Stimulated activated CD4-positive, alpha-beta T cell treated with anti-CD3 and anti-CD28 coated beads, Interleukin-4, amount 100 ng/mL, for 24 hours (primary cell): ENCODE measurements around the gene SP4.

Source experiments
- DNase-seq: peaks from one replicate; pipeline ENCODE4 v3.0.0-alpha.2; 2020

SP4 gene

GRCh38 chr7:21427871-21428658, at the start of gene SP4:
TSS of gene SP4 (plus strand) at chr7:21428083. CDS start at chr7:21428252, 169 bp downstream.
- DNase-seq = peak; percentile 95

- DNase-seq = no peak
These were observed 44.4 kb upstream of the SP4 start for GRCh38 chr7:21383227-21384220.

- DNase-seq = no peak
These were observed 33.9 kb upstream of the SP4 start for GRCh38 chr7:21393937-21394336.

DNA sequence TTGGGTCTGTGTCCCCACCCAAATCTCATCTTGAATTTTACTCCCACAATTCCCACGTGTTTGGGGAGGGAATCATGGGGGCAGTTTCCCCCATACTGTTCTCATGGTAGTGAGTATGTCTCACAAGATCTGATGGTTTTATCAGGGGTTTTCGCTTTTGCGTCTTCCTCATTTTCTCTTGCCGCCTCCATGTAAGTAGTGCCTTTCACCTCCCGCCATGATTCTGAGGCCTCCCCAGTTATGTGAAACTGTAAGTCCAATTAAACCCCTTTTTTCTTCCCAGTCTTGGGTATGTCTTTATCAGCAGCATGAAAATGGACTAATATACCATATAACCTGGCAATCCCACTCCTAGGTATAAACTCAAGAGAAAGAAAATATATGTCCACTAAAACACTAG, 25.9 kb upstream of the SP4 start:
- no peak for DNase-seq

DNA sequence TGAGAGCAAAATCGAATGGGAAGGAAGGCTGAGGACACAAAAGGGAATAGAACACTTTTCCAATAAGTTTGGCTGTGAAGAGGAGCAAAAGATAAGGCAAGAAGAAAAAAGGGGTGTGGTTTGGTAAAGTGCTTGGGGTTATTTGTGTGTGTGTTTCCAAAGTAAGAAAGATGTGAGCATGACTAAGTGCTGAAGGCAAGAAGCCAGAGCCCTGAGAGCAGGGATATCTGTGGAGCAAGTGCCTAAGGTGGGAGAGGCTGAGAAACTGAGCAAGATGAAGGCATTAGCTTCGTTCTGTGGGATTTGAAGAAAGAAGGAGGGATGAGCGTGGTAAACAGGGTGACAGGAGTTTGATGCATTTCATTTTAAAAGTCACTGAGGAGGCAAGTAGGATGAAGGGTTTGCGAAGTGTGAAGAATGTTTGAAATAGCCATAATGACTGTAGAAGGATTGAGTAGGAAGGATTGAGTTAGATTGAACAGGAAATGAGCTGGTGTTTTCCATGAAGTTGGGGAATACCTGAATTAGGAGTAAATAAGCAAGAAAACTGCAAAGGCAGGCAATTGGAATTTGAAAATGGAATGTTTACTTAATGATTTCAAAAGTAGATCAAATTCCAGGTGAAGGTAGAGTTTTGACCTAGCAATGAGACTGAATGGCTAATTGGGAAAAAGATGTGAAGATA, 19.9 kb upstream of the SP4 start:
- DNase-seq = no peak

DNA sequence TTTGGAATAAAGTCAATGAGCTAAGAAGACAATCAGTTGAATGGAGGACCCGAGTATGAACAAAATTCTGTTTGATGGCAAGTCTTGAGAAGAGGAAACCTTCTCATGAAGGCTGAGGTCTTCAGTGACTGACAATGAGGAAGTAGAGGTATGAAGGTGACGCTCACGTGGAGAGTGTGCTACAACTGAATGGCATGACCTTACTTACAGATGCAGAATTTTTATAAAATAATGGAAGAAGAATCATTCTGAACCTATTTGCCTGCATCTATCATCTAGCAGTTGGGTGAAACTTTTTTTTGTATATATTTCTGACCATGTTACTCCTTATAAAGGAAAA, 19.4 kb upstream of the SP4 start:
- no peak for DNase-seq

GRCh38 chr7:21412410-21412851, 15.5 kb upstream of the SP4 start:
- no peak for DNase-seq

DNA sequence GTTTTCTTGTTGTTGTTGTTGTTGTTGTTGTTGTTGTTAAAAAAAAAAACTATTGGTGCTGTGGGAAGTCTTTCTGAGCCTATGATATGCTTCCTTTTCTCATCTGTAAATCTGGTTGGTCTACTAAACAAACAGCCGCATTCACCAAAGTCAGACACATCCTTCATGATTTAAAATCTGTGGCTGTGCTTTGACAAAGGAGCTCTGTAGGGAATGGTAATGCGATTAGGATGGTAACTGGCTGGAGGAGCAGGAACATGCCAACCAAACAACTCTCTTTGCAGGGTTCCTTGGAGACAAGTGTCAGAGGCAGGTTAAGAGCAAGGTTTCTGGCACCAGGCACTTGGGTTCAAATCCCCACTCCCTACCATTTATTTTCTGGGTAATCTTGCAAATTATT, 14.9 kb upstream of the SP4 start:
- DNase-seq = no peak

DNA sequence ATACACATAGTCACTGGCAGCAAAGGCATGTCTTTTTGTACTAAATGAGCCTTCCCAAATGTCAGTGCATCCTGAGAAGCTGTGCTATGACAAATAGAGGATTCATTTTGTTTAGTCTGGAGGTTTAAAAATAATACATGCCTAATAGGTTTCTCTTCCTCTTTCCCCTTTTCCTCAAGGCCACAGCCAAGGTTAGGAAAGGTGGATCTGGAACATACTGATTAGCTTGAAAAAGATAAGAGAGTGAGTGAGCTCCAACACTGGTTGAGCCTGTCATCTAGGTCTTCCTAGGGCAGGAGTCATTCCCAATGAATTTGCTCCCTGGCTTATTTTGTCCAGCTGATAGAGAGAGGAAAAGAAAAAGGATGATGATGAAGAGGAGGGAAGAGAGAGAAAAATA, 14.4 kb upstream of the SP4 start:
- no peak for DNase-seq

DNA sequence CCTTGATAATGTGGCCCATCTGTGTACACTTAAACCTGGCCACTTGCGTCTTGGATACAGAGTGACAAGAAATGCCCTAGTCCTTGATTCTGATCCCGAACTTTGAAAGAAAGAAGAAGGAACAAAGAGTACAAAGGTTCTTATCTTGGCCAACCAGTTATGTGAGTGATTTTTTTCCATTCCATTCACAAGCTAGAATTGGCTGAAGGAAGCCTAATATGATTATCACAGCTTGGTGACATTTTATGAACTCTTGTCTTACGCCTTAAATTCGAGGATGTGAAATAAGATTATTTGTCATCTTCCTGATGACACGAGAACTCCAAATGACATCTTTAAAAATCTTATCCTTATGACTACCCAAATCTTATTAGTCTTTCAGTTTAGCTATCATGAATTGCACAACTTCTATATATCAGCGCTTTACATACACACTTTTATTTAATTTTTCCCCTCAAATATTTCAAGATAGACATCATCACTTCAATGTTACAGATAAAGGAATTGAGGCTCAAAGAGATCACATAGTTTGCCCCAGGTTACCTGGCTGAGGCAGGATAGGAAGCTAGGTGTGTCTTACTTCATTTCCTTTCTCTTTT, 13.0 kb upstream of the SP4 start:
- DNase-seq = no peak

DNA sequence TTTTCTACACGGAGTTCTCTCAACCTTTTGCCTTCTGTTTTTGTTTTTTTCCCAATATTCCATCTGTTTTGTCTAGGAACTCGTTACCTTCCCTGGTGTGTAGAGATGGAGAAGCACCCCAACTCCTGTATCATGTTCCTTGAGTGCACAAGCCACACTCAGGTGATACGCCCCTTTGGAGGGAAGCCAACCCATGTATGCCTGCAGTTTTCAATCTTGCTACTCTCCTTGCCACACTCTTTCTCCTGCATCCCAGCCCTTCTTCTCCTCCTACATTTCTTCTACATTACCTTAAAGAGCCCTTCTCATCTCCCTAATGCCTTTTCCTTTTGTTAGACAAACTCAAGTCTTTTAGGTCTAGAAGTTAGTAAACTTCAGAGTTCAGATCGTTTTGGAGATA, 10.2 kb upstream of the SP4 start:
- DNase-seq = no peak

DNA sequence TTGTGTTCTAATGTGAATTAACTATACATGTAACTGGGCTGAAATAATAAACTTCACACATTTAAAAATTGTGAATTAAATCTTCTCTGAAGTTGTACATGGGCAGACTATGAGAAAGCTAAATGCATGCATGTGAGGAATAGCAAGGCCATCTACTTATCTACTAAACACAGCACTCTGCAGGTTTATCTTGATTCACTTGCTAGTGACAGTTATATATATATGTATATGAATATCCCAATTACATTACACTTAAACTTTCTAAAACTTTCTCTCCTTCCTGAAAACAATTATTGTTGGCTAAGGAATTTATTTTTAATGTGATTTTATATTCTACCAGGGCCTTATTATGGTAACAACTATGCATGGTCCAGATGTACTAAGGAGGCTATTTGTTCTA, 5.1 kb upstream of the SP4 start:
- DNase-seq = no peak

- DNase-seq = no peak
These were observed 2.6 kb upstream of the SP4 start for GRCh38 chr7:21425290-21425689.

GRCh38 chr7:21426286-21427181, 1.3 kb upstream of the SP4 start:
- DNase-seq = no peak

DNA sequence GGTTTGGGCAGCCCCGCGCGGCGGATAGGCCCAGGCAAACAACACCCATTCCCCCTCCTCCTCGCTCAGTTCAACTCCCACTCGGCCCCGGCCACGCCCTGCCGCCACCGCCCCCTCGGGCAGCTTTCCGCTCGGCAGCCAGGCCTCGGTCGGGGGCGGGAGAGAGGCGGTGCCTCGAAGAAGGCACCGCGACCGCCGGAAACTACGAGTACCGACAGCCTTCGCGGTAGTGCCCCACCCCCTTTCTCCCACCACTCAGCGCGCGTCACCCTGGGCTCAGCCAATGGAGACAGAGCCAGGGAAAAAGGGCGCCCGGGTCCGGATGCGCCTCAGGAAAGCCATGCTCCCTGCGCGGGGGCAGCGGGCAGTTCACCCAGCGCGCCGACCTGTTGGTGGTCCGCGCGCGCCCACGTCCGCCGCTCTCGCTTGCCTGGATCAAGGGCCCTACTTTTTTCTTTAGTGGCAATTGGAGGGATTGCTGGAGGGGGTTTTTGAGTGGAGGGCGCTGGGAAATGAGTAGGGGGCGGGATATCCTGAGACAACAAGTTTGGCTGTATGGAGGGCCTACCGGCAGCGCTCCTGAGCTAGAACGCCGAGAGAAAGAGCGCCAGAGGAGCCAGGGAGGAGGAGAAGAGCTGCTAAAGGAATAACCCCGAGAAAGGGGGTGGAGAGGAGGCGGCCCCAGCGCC, 557 bp upstream of the SP4 start:
- peak; percentile 99 for DNase-seq

- no peak for DNase-seq
These were observed 717 bp downstream of the SP4 start for GRCh38 chr7:21428659-21428941.

DNA sequence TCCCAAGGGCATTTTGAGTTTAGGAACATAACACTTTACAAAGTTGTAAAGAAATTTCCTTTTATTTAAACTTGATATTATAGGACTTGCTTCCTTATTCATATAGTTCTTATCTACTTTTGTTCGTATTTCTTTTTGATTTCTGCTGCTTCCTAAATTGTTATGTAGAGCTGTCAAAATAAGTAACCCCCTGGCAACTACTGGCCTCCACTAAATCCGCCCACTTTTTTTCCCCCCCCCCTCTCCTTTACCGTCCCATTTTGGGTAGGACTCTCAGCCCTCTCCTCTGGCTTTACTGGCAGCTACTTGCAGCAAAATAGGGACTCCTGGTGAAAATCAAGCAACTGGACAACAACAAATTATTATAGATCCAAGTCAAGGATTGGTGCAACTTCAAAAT, 1.1 kb downstream of the SP4 start:
- DNase-seq = no peak

DNA sequence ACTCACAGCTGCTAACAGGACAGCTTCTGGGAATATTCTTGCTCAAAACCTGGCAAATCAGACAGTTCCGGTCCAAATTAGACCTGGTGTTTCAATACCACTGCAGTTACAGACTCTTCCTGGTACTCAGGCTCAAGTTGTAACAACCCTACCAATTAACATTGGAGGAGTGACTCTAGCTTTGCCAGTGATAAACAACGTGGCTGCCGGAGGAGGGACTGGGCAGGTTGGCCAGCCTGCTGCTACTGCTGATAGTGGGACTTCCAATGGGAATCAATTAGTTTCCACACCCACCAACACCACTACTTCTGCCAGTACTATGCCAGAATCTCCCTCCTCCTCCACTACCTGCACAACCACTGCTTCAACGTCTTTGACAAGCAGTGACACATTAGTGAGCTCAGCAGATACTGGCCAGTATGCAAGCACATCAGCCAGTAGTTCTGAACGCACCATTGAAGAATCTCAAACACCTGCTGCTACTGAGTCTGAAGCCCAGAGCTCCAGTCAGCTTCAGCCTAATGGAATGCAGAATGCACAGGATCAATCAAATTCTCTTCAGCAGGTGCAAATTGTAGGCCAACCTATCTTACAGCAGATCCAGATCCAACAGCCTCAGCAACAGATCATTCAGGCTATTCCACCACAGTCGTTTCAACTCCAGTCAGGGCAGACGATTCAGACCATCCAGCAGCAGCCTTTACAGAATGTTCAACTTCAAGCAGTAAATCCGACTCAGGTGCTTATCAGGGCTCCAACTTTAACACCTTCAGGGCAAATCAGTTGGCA, 2.1 kb downstream of the SP4 start:
- DNase-seq = no peak

DNA sequence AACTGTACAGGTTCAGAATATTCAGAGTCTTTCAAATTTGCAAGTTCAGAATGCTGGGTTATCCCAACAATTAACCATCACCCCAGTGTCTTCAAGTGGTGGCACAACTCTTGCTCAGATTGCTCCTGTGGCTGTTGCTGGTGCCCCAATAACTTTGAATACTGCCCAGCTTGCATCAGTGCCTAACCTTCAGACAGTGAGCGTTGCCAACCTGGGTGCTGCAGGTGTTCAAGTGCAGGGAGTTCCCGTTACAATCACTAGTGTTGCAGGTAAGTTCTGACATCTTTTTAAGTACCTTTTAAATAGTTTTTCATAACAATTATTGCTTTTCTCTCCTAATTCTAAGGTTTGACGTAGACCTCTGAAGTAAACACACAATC, 2.7 kb downstream of the SP4 start:
- DNase-seq = no peak

- DNase-seq = no peak
These were observed 15.4 kb downstream of the SP4 start for GRCh38 chr7:21443149-21443841.
